Adipose tissue (tissue), 3 donors: ENCODE measurements around the gene THSD4. TPM values are rescaled to one million over a fixed set of nuclear protein-coding genes. Genes with fewer than 3 reads are reported as not detected.
"Not testable (repeated sequence)": the region's sequence is repeated elsewhere in the genome, so short reads cannot be mapped to it uniquely, and the experiment has no call there.

Experiments used
- H3K27ac ChIP-seq: one replicate; pipeline ENCODE4 v1.5.1; 2013; ENCODE audit warnings: low read depth, low read length
- WGBS, 3 donors: extraction: QIAGEN DNeasy Blood & Tissue Kit; methylation state at CpG; one replicate each; pipeline ENCODE4 v1.1.7; 2013; 5-methylcytosine and 5-hydroxymethylcytosine counted together
- polyA plus RNA-seq, 3 donors: library from polyadenylated mRNA; stranded (reverse); fragments of 200-250 nt; gene quantifications; one replicate each; pipeline ENCODE4 v1.2.3, GENCODE V29; 2013
- donor health status: healthy with polysubstance abuse.
- donor health status: Bipolar disorder and iron deficiency.
- donor health status: healthy.

Gene THSD4
- polyA plus RNA-seq, 3 donors, result 1.6 to 3.1 (median 2.4) TPM

DNA sequence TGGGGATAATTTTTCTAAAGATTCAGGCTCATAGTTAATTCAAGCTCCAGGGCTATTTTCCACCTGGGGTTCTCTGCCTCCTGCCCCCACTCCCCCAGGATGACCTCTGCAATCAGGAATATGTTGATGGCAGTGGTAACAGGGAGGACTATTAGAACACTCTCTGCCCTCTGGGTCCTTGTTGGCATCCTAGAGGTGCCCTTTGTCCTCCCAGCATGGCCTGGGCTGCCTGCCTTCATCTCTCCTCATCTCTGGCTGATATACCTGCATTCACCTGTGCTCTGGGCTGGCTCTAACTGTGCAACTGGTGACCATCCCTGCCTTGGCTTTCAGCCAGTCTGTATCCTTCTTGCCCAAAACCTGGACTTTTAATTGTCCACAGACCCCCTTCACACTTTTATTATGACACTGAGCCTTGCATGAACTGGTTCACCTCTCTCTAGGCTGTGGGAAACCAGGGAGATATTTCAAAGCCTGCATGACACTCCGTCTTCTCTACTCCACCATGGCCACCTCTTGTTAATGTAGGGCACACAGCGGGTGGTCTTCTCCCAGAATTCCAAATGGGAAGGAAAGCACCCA lies 199.8 kb downstream of the THSD4 start:
- 83 to 95% (median 88%) methylated on average over 2 of the region's 2 CpGs for WGBS, 3 donors

DNA sequence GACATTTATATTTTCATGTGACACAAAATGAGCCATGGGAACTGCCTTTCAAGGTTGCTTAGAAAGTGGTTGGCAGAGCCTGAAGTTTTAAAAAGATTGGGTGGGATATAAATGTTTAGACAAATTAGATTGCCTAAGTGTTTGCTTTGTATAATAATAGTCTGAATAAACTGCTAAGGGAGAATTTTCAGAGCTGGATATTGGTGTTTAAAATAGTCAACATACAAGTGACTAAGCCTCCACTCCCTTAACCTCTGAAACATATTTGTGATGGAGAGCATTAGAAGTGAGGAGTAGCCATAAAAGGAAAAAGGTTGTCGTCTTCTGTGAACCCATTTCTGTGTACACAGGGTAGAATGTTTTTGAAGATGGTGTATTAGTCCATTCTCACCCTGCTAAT lies 201.6 kb downstream of the THSD4 start:
- no peak overlapping the region for H3K27ac ChIP-seq
- WGBS, 3 donors, result 94 to 98% (median 96%) methylated on average over 1 of the region's 1 CpG

More for the DNA sequence above, 199.8 kb downstream of the THSD4 start:
- H3K27ac ChIP-seq, result no peak overlapping the region

DNA sequence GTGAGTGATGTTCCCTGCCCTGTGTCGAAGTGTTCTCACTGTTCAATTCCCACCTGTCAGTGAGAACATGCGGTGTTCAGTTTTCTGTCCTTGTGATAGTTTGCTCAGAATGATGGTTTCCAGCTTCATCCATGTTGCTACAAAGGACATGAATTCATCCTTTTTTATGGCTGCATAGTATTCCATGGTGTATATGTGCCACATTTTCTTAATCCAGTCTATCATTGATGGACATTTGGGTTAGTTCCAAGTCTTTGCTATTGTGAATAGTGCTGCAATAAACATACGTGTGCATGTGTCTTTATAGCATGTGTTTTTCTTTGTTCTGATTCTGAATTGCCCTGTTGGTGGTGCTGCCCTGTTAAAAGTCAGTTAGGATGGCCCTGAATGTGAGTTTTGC lies 204.2 kb downstream of the THSD4 start:
- WGBS, 3 donors, result 91 to 96% (median 94%) methylated on average over 3 of the region's 3 CpGs
- not testable (repeated sequence) for H3K27ac ChIP-seq

GRCh38 chr15:71319935-71320334 lies 204.7 kb downstream of the THSD4 start:
- 73 to 87% (median 86%) methylated on average over 3 of the region's 3 CpGs for WGBS, 3 donors
- H3K27ac ChIP-seq, result no peak overlapping the region

GRCh38 chr15:71323082-71323481 lies 207.8 kb downstream of the THSD4 start:
- H3K27ac ChIP-seq, result no peak overlapping the region
- 84 to 89% (median 87%) methylated on average over 3 to 4 of the region's 4 CpGs for WGBS, 3 donors

DNA sequence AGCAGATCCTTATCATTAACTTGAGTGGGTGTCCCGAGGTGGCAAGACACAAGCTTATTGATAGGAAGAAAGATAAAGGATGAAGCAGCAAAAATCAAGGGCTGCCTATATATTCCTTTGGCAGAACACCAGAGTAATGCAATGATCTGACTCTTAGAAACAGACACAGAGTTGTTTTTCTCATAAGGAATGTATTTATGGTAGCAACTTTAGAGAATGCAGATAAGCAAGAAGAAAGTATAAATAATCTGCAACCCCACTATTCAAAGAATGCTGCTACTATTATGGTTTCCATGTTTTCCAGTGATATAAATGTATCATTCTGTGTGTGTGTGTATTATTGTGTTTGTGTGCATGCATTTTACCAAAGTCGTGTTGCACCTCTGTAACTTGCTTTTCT lies 208.3 kb downstream of the THSD4 start:
- no peak overlapping the region for H3K27ac ChIP-seq

DNA sequence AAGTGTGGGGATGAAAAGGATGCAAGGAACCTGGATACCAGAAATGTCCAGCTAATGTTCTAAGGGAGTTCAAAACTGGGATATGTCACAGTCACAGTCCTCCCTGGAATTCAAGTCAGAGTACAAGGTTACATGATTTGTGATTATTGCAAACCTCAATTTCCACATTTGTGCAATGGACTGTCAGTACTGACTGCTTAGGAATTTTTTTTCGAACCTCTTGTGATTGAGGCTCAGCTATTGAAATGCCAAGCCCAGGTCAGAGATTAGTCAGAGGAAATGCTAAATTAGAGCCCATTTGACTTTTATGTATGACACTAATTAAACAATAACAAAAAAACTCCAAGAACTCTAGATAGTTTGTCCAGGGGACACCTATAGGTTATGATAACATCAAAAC lies 210.2 kb downstream of the THSD4 start:
- H3K27ac ChIP-seq, result no peak overlapping the region
- 59 to 76% (median 66%) methylated on average over 1 of the region's 1 CpG for WGBS, 3 donors

More for the DNA sequence above, 208.3 kb downstream of the THSD4 start:
- 58 to 68% (median 63%) methylated on average over 2 of the region's 2 CpGs for WGBS, 3 donors

- H3K27ac ChIP-seq, result no peak overlapping the region
- WGBS, 3 donors, result 66 to 88% (median 87%) methylated on average over 3 of the region's 3 CpGs
Measured at GRCh38 chr15:71328453-71328852, 213.2 kb downstream of the THSD4 start.

- WGBS, 3 donors, result 54 to 76% (median 69%) methylated on average over 8 of the region's 8 CpGs
Measured at GRCh38 chr15:71329041-71329440, 213.8 kb downstream of the THSD4 start.

GRCh38 chr15:71329497-71330260 lies 214.4 kb downstream of the THSD4 start:
- 76 to 83% (median 77%) methylated on average over 14 of the region's 14 CpGs for WGBS, 3 donors
- H3K27ac ChIP-seq, result no peak overlapping the region

More at GRCh38 chr15:71329041-71329440, 213.8 kb downstream of the THSD4 start:
- H3K27ac ChIP-seq, result no peak overlapping the region

- WGBS, 3 donors, result 67 to 92% (median 89%) methylated on average over 11 of the region's 11 CpGs
- H3K27ac ChIP-seq, result no peak overlapping the region
Measured at GRCh38 chr15:71330638-71331162, 215.4 kb downstream of the THSD4 start.

GRCh38 chr15:71331173-71331572 lies 215.9 kb downstream of the THSD4 start:
- no peak overlapping the region for H3K27ac ChIP-seq
- WGBS, 3 donors, result 88 to 92% (median 91%) methylated on average over 4 of the region's 4 CpGs

DNA sequence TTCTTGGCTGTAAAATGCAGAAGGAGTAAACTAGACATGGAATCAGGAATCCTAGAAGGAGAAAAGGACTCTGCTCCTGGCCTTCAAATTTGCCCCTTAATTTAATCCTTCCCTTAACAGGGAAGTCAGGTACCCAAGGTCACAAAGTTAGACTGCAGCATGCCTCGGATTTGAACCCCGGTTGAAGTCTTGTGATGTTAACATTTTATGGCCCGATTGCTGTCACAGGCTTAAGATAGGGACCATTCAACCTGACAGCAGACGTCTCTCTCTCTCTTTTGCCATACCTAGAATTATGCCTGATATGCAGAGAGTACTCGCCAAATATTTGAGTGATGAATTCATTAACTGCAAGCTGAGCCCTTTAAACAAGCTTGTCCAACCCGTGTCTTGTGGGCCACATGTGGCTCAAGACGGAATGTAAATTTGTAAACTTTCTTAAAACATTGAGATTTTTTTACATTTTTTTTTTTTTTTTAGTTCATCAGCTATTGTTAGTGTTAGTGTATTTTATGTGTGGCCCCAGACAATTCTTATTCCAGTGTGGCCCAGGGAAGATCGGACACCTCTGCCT lies 217.2 kb downstream of the THSD4 start:
- no peak overlapping the region for H3K27ac ChIP-seq
- 69 to 91% (median 87%) methylated on average over 8 of the region's 8 CpGs for WGBS, 3 donors

DNA sequence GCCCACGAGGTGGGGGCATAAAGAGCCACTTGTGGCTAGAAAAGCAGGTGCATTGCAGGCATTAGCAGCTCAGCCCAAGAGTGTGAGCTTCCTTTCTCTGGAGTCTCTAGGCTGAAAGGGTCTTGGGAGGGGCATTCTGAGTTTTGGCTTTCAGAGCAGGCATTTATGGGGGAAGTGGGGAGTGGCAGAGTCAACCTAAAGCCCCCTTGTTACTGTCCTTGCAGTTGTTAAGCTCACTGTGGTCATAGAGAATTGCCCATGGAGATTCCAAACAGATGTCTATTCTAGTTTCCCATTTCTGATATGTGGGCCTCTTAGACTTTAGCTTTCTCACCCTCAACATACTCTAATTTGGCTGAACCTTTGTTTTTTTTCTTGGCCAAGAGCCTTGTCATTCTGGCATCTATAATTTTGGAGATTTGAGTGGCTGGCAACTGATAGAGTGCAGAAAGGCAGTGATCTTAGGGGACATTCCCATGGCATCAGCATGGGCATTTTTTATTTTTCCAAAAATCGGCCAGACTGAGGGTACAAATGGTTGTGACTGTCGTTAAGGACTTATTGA lies 217.9 kb downstream of the THSD4 start:
- WGBS, 3 donors, result 61 to 74% (median 69%) methylated on average over 3 of the region's 3 CpGs
- H3K27ac ChIP-seq, result no peak overlapping the region

GRCh38 chr15:71333839-71334238 lies 218.6 kb downstream of the THSD4 start:
- H3K27ac ChIP-seq, result no peak overlapping the region

GRCh38 chr15:71334434-71334833 lies 219.2 kb downstream of the THSD4 start:
- no peak overlapping the region for H3K27ac ChIP-seq
- 76 to 92% (median 89%) methylated on average over 2 of the region's 2 CpGs for WGBS, 3 donors

More at GRCh38 chr15:71333839-71334238, 218.6 kb downstream of the THSD4 start:
- 48 to 64% (median 56%) methylated on average over 3 of the region's 3 CpGs for WGBS, 3 donors

DNA sequence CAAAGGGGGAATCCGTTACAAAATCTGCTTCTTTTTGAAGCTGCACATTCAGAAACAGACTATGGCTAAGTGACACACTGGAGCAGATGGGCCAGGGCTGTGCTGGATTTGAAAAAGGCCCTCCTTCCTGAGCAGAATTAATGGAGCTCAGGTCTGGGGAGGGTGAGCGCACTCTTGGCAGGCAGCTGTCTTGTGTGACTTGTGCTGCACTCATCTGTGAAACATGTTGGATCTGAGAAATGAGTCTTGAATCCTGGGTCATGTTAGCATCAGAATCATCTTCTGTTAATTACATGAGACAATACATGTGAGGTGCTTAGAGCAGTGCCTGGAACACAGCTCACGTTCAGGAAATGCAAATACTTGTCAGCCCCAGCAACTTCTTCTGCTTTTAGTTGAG lies 219.6 kb downstream of the THSD4 start:
- 76 to 78% (median 77%) methylated on average over 3 of the region's 3 CpGs for WGBS, 3 donors
- H3K27ac ChIP-seq, result no peak overlapping the region

DNA sequence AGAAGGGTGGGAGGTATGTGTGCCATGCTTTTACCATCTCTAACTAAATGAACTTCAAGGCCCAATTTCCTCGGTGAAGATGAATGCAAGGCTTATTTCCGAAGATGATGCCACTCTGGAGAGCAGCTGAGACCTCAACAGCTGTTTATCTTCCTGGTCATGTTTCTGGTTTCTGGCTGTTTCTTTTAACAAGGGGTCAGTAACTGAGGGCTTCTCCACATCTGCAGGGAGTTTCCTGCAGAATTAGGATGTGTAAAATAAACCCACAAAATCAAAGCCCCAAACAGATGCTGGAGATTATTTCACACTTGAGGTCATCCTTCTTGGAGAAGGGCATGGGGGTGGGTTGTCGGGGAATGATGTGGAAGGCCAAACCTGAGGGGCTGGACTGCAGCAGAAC lies 220.3 kb downstream of the THSD4 start:
- WGBS, 3 donors, result 69 to 85% (median 73%) methylated on average over 3 of the region's 3 CpGs
- no peak overlapping the region for H3K27ac ChIP-seq

- whole genome bisulfite sequencing, 3 donors, result 52 to 82% (median 75%) methylated on average over 3 of the region's 3 CpGs
- no peak overlapping the region for H3K27ac ChIP-seq
Measured at GRCh38 chr15:71336671-71337070, 221.4 kb downstream of the THSD4 start.
